T-cell (primary cell): ENCODE results near the gene TMEM250. TPM values are rescaled to one million over a fixed set of nuclear protein-coding genes. Genes with fewer than 3 reads are reported as not detected.
A peak's percentile ranks its signal among the peaks of the same experiment; 100 is the strongest.

Experiments
- ATAC-seq, 4 experiments: fragments of 200-7000 bp in 3 of 4; fragments of 150-1000 bp in 1 of 4; cut with Tn5 transposase; replicated peaks in 1 of 4; 1 replicate in 3 of 4; 2 replicates in 1 of 4; pipeline ENCODE4 v1.10.0; 2021; ENCODE audit warnings: moderate library complexity in 3 of 4, mild to moderate bottlenecking in 2 of 4, moderate number of reproducible peaks in 1 of 4
- CTCF ChIA-PET, 2 donors: fragments of 300-600 bp; sonication (Branson Sonifier 250); formaldehyde crosslinking; loops; one replicate each; lab custom pipeline; 2022; ENCODE audit warnings: antibody characterized with exemption in 2 of 2; lab: Charles Lee
- POLR2A ChIA-PET, 2 donors: fragments of 300-600 bp; sonication (Branson Sonifier 250); formaldehyde crosslinking; loops; one replicate each; lab custom pipeline; 2022; ENCODE audit warnings: antibody characterized with exemption in 2 of 2; lab: Charles Lee
- DNase-seq, 35 experiments: peaks; one replicate each; pipeline versions ENCODE4 v3.0.0 to v3.0.0-alpha.2; 2013 to 2023
- H3K27ac ChIP-seq: one replicate; pipeline ENCODE4 v1.5.1; 2013; ENCODE audit warnings: low read length
- H3K27me3 ChIP-seq, 2 experiments: replicated peaks in 1 of 2; 1 replicate in 1 of 2; 2 replicates in 1 of 2; pipeline versions ENCODE4 v1.6.1 to v1.7.0; 2013; ENCODE audit warnings: low read length in 1 of 2, mixed read lengths in 1 of 2; ENCODE audit not compliant: control insufficient read depth in 2 of 2, insufficient read depth in 2 of 2; ENCODE audit errors: extremely low read depth in 1 of 2
- H3K36me3 ChIP-seq, 2 donors: 1 replicate in 1 of 2; 2 replicates in 1 of 2; pipeline versions ENCODE4 v1.6.1 to v1.7.0; 2013; ENCODE audit warnings: low read length in 1 of 2; ENCODE audit not compliant: control insufficient read depth in 2 of 2, insufficient read depth in 1 of 2; ENCODE audit errors: extremely low read depth in 1 of 2
- H3K4me1 ChIP-seq, 2 experiments: 1 replicate in 1 of 2; 2 replicates in 1 of 2; pipeline versions ENCODE4 v1.6.1 to v1.7.0; 2013; ENCODE audit warnings: low read length in 2 of 2, mixed read lengths in 1 of 2; ENCODE audit not compliant: insufficient read depth in 2 of 2, control insufficient read depth in 1 of 2; ENCODE audit errors: extremely low read depth in 1 of 2
- H3K4me3 ChIP-seq, 2 donors: 1 replicate in 1 of 2; 2 replicates in 1 of 2; pipeline versions ENCODE4 v1.5.1 to v1.7.0; 2013; ENCODE audit warnings: mild to moderate bottlenecking in 2 of 2, low read length in 1 of 2, moderate library complexity in 1 of 2; ENCODE audit not compliant: control insufficient read depth in 1 of 2; ENCODE audit errors: extremely low read depth in 1 of 2
- H3K9me3 ChIP-seq: 2 replicates; pipeline ENCODE4 v1.7.0; 2013
- H3K27ac Mint-ChIP-seq, 2 donors: one replicate each; pipeline ENCODE4 v1.8.0; 2020 to 2021; ENCODE audit warnings: mild to moderate bottlenecking in 2 of 2, mixed read lengths in 2 of 2
- H3K27me3 Mint-ChIP-seq, 2 donors: one replicate each; pipeline ENCODE4 v1.8.0; 2021 to 2022; ENCODE audit warnings: mixed read lengths in 2 of 2
- H3K36me3 Mint-ChIP-seq: one replicate; pipeline ENCODE4 v1.8.0; 2021; ENCODE audit warnings: mixed read lengths
- H3K4me1 Mint-ChIP-seq, 3 donors: one replicate each; pipeline ENCODE4 v1.8.0; 2020 to 2022; ENCODE audit warnings: mixed read lengths in 3 of 3, mild to moderate bottlenecking in 1 of 3
- H3K4me3 Mint-ChIP-seq, 3 donors: one replicate each; pipeline ENCODE4 v1.8.0; 2020 to 2022; ENCODE audit warnings: mild to moderate bottlenecking in 3 of 3, mixed read lengths in 3 of 3, moderate library complexity in 3 of 3
- H3K9me3 Mint-ChIP-seq, 3 donors: one replicate each; pipeline ENCODE4 v1.8.0; 2020 to 2022; ENCODE audit warnings: mixed read lengths in 3 of 3
- WGBS: methylation state at CpG from one replicate; pipeline ENCODE4 v1.1.5; 2013; ENCODE audit warnings: missing lambda C conversion rate; ENCODE audit not compliant: insufficient coverage; 5-methylcytosine and 5-hydroxymethylcytosine counted together
- total RNA-seq, 35 experiments: library from RNA in 6 of 35; stranded (reverse) in 6 of 35; fragments of 120-200 nt in 1 of 35; gene quantifications; one replicate each; pipeline versions ENCODE4 v1.2.1 to v1.2.4 and lab custom pipeline; 2013 to 2026

TMEM250 gene
- total RNA-seq, 5 donors from 2014 or later (not counting 1 experiment from before 2014, with no cell fraction given) = 21.0 to 77.9 (median 63.0) TPM

DNA sequence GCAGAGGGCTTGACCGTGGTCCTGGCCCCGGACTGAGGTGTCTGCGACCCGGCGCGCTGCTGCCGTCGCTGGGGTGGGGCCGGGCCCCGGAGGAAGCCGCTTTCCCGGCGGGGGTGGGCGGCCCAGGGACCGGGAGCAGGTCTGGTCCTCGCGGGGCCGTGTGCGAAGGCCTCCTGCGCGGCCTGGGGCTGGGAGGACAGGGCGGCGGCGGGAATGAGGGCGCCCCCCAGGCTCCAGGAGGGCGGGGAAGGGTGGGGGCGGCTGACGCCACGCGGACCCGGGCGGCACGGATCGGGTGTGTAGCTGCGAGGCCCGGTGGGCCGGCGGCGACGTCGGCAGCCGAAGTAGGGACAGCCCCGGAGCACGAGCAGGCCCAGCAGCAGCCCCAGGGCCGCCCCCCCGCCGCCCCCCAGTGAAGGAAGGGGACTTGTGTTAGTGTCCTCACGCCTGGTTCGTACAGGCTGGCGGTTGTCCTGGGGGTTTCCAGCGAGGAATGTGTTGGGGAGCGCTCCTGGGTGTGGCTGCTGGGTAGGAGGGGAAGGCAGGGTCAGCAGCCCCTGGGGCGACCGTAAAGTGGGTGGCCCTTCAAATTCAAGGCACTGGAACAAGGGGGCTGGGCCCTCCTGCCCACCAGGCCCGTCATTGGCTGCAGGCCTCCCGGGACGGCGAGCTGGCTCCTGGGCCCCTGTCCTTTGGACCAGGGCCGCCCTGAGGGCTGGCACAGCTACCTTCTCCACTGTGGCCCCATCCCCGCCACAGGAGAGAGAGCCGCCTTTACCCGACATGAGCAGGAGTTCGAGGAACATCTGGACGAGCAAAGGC, 597 bp upstream of the TMEM250 start:
- Mint-ChIP-seq H3K9me3 (no peaks in the 10 kb centered on the region), H3K27ac (peak overlapping the region in 1 of 2 donors; percentile 73)
- H3K4me3 ChIP-seq = peak overlapping the region; percentile 32 to 50

DNA sequence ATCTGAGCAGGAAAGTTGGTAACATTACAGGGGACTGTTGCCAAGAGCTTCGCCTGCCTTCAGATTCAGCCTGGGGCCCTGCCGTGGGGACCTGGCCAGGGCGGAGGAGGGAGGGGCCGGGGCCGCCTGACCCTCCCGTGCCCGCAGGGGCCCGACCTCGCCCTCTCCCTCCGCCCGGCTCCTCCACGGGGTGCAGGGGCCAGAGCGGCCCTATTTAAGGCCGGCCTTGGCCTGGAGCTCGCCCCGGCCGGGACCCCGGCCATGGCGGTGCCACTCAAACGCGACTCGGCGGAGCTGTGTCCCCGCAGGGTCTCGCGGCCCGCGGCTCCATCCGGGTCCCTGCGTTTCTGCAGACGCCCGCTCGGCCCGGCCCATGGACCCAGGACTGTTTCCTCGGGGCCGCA, 757 bp downstream of the TMEM250 start:
- no peak for ATAC-seq
- DNase-seq = no peak

More for the DNA sequence above, 597 bp upstream of the TMEM250 start:
- ATAC-seq (peak; percentile 20 to 33 (median 27)), DNase-seq (peak in 1 of 35 experiments; percentile 53)
- Mint-ChIP-seq H3K36me3 (no peaks in the 10 kb centered on the region), H3K4me1 (peaks cover 9 to 22% (median 21%) of the 10 kb centered on the region in 3 donors), H3K27me3 (no peaks in the 10 kb centered on the region), H3K4me3 (peak overlapping the region; percentile 73 to 81 (median 73))
- Histone ChIP-seq H3K27ac (peak overlapping the region; percentile 68), H3K4me1 (peaks cover 17 to 51% of the 10 kb centered on the region in 2 experiments), H3K27me3 (peaks cover 0 to 10% of the 10 kb centered on the region in 2 experiments), H3K36me3 (peaks cover 10 to 22% of the 10 kb centered on the region in 2 donors), H3K9me3 (no peaks in the 10 kb centered on the region)
- POLR2A ChIA-PET = no interaction called here
- CTCF ChIA-PET = interaction anchor here in 1 of 2 donors (1.0 kb wide), 1 partner anchor 153 kb away, joined by 3 read pairs; no protein-coding TSS in a partner anchor
- 5% methylated on average over 58 of the region's 64 CpGs for WGBS

DNA sequence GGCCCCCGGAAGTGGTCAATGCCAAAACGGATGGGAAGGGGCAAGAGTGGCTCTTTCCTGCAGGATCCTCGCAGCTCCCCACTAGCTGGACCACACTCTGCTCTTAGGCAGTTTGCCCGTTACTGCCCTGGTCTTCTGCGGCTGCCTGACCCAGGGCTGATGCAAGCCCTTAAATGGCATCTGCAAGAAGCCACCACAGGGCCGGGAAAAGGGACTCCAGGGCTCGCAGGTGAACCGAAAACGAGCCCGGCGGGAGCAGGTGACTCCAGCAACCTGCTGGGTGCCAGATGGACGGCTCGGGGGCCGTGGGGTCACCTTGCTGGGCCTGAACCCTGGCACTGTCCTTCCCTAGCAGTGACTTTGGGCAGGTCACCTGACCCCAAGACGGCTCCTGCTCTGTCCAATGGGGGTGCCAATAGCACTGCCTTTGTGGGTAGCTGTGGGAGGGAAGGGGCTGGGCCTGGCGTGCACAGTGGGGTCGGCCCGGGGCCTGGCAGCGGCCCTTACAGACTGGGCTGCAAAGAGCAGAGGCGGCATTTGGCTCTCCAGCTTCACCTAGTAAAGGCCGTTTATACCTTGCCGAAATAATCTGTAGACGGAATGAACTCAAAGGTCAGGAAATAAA, 1.3 kb downstream of the TMEM250 start:
- Histone ChIP-seq H3K27me3 (no peaks in the 10 kb centered on the region), H3K4me1 (peaks cover 32 to 60% of the 10 kb centered on the region in 2 experiments), H3K9me3 (no peaks in the 10 kb centered on the region), H3K27ac (peak overlapping the region; percentile 47), H3K36me3 (peaks cover 10 to 22% of the 10 kb centered on the region in 2 donors), H3K4me3 (peak overlapping the region; percentile 50 to 55)
- ATAC-seq (no peak), DNase-seq (no peak)
- H3K36me3 Mint-ChIP-seq = no peaks in the 10 kb centered on the region
- H3K4me3 Mint-ChIP-seq = peak overlapping the region; percentile 67 to 82 (median 67)
- ChIA-PET POLR2A (no interaction called here), CTCF (no interaction called here)
- 44% methylated on average over 23 of the region's 23 CpGs for WGBS
- H3K27ac Mint-ChIP-seq = peak overlapping the region in 1 of 2 donors; percentile 86
- H3K4me1 Mint-ChIP-seq = peaks cover 19 to 37% (median 36%) of the 10 kb centered on the region in 3 donors
- no peaks in the 10 kb centered on the region for H3K27me3 Mint-ChIP-seq
- H3K9me3 Mint-ChIP-seq = no peaks in the 10 kb centered on the region

More for the DNA sequence above, 757 bp downstream of the TMEM250 start:
- H3K27me3 Mint-ChIP-seq = no peaks in the 10 kb centered on the region
- peaks cover 20 to 34% (median 32%) of the 10 kb centered on the region in 3 donors for H3K4me1 Mint-ChIP-seq
- Histone ChIP-seq H3K27ac (peak overlapping the region; percentile 47), H3K9me3 (no peaks in the 10 kb centered on the region), H3K4me1 (peaks cover 27 to 60% of the 10 kb centered on the region in 2 experiments), H3K36me3 (peaks cover 10 to 22% of the 10 kb centered on the region in 2 donors), H3K4me3 (peak overlapping the region; percentile 50 to 55), H3K27me3 (no peaks in the 10 kb centered on the region)
- H3K9me3 Mint-ChIP-seq = no peaks in the 10 kb centered on the region
- peak overlapping the region; percentile 67 to 82 (median 67) for H3K4me3 Mint-ChIP-seq
- ChIA-PET CTCF (no interaction called here), POLR2A (no interaction called here)
- peak overlapping the region in 1 of 2 donors; percentile 86 for H3K27ac Mint-ChIP-seq
- WGBS = under 1% methylated on average over 35 of the region's 36 CpGs
- H3K36me3 Mint-ChIP-seq = no peaks in the 10 kb centered on the region

DNA sequence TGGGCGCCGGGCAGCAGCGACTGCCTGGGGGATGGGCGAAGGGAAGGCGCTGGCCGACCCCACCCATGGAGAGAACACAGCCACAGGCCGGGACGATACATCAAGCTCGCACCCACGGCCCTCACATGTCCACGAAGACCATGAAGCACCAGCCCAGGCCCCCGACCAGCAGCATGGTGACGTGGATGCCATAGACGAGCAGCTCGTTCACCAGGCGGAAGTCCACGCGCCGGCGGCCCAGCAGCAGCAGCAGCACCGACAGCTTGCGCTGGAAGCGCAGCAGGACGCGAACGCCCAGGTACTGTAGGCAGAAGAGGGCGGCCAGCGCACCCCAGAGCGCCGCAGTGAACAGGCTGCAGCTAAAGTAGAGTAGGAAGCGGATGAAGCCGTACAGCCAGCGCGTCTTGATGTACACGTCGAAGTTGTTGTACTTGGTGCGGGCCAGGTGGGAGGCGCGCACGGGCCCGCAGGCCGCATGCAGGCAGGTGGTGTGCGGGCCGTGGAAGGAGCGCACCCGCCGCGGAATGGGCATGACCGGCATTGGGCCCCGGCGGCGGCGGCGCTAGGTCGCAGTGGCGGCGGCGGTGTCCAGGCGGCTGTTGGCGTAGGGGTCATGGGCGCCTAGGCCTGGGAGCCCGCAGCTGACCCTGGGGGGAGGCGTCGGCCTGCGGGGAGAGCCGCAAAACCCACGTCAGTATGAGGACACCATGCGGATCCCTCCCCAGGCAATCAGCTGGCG, 2.1 kb downstream of the TMEM250 start:
- Histone ChIP-seq H3K4me1 (peaks cover 37 to 69% of the 10 kb centered on the region in 2 experiments), H3K27me3 (no peaks in the 10 kb centered on the region), H3K9me3 (no peaks in the 10 kb centered on the region), H3K4me3 (no peak overlapping the region), H3K36me3 (peaks cover 10 to 22% of the 10 kb centered on the region in 2 donors), H3K27ac (no peak overlapping the region)
- no peaks in the 10 kb centered on the region for H3K9me3 Mint-ChIP-seq
- H3K27me3 Mint-ChIP-seq = no peaks in the 10 kb centered on the region
- ATAC-seq = no peak
- WGBS = 96% methylated on average over 65 of the region's 69 CpGs
- peaks cover 28 to 45% (median 45%) of the 10 kb centered on the region in 3 donors for H3K4me1 Mint-ChIP-seq
- POLR2A ChIA-PET = no interaction called here
- H3K4me3 Mint-ChIP-seq = peak overlapping the region; percentile 13 to 66 (median 39)
- DNase-seq = no peak
- H3K36me3 Mint-ChIP-seq = no peaks in the 10 kb centered on the region
- CTCF ChIA-PET = no interaction called here
- no peak overlapping the region for H3K27ac Mint-ChIP-seq

DNA sequence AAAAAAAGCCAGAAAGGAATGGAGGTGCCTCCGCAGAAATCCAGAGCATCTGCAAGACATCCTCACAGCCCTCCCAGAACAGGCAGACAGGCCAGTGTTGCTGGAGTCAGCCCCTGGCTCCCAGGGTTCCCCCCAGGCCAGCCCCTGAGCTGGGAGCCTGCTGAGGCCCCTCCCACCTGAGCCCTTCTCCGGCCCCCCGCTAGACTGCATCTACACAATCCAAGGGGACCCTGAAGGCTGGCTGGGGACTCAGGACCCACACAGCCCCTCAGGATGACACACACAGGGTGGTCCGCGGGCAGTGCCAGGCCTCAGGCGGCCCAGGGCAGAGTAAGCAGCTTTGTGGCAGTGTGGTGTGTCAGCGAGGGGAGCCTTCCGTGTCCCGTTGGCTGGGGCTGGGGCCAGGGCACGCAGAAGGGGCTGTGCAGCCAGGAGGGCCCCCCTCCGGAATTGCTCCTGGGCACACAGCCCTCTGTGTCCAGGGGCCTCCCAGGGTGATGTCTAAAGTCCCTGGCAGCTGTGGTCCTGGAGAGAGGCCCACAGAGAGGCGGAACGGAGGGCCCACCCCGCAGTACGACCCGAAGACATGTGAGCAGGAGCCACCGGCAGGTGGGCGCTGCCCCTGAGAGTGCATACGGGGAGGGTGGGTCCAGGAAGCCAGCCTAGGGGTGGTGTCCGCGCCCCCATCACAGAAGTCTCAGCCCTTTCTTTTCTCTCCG, 2.9 kb downstream of the TMEM250 start:
- H3K27ac Mint-ChIP-seq = no peak overlapping the region
- H3K9me3 ChIP-seq = no peaks in the 10 kb centered on the region
- 98% methylated on average over 16 of the region's 22 CpGs for WGBS
- H3K27ac ChIP-seq = no peak overlapping the region
- ChIA-PET CTCF (no interaction called here), POLR2A (no interaction called here)
- ATAC-seq (no peak), DNase-seq (no peak)
- H3K9me3 Mint-ChIP-seq = no peaks in the 10 kb centered on the region
- no peaks in the 10 kb centered on the region for H3K36me3 Mint-ChIP-seq
- H3K27me3 ChIP-seq = no peaks in the 10 kb centered on the region
- H3K36me3 ChIP-seq = peaks cover 10 to 22% of the 10 kb centered on the region in 2 donors
- no peaks in the 10 kb centered on the region for H3K27me3 Mint-ChIP-seq
- no peak overlapping the region for H3K4me3 ChIP-seq
- H3K4me1 ChIP-seq = peaks cover 41 to 76% of the 10 kb centered on the region in 2 experiments
- peak overlapping the region in 1 of 3 donors; percentile 66 for H3K4me3 Mint-ChIP-seq
- peaks cover 33 to 50% (median 48%) of the 10 kb centered on the region in 3 donors for H3K4me1 Mint-ChIP-seq
